IMR-90 (cell line): ENCODE measurements around the gene CLEC4A. TPM values are rescaled to one million over a fixed set of nuclear protein-coding genes. Genes with fewer than 3 reads are reported as not detected.

ENCODE experiments used
- ATAC-seq: fragments of 200-7000 bp; cut with Tn5 transposase; 2 replicates; pipeline ENCODE4 v1.9.1; 2020; ENCODE audit warnings: low read depth, mild to moderate bottlenecking, moderate library complexity
- BruUV-seq: library from RNA; stranded (reverse); fragments of 400-500 nt; replicated peaks from 2 replicates; lab custom pipeline; 2021; lab: Mats Ljungman, UMichigan
- CTCF ChIA-PET: fragments of 300-600 bp; formaldehyde crosslinking; extraction: SDS; loops from one replicate; lab custom pipeline; 2021; ENCODE audit warnings: antibody characterized with exemption; lab: Yijun Ruan, JAX
- POLR2A ChIA-PET: fragments of 300-600 bp; sonication (Branson Sonifier 250); formaldehyde crosslinking; loops from one replicate; lab custom pipeline; 2022; ENCODE audit warnings: antibody characterized with exemption; ENCODE audit not compliant: unreplicated experiment; lab: Charles Lee
- DNase-seq: peaks from one replicate; pipeline ENCODE4 v3.0.0; 2013
- H2AFZ ChIP-seq: replicated peaks from 2 replicates; pipeline ENCODE3; 2013; ENCODE audit warnings: low read length, mild to moderate bottlenecking; ENCODE audit not compliant: poor library complexity
- H2AK5ac ChIP-seq: 2 replicates; pipeline ENCODE4 v1.6.1; 2013; ENCODE audit warnings: low read depth, low read length, inconsistent platforms
- H2AK9ac ChIP-seq: replicated peaks from 2 replicates; pipeline ENCODE3; 2013; ENCODE audit warnings: mild to moderate bottlenecking, low read depth, low read length, moderate library complexity; ENCODE audit not compliant: poor library complexity
- H2BK120ac ChIP-seq: 2 replicates; pipeline ENCODE4 v1.6.1; 2013; ENCODE audit warnings: low read depth, low read length, inconsistent platforms
- H2BK15ac ChIP-seq: 3 replicates; pipeline ENCODE4 v1.6.1; 2013; ENCODE audit warnings: low read depth, low read length, inconsistent platforms
- H2BK20ac ChIP-seq: 2 replicates; pipeline ENCODE4 v1.6.1; 2013; ENCODE audit warnings: low read depth, mild to moderate bottlenecking, inconsistent platforms, low read length, moderate library complexity
- H2BK5ac ChIP-seq: 2 replicates; pipeline ENCODE4 v1.6.1; 2013; ENCODE audit warnings: mild to moderate bottlenecking, low read depth, low read length, inconsistent platforms; ENCODE audit not compliant: poor library complexity, severe bottlenecking
- H3K14ac ChIP-seq: replicated peaks from 2 replicates; pipeline ENCODE4 v1.6.1; 2013; ENCODE audit warnings: low read depth, low read length, inconsistent platforms
- H3K18ac ChIP-seq: 2 replicates; pipeline ENCODE4 v1.6.1; 2013; ENCODE audit warnings: low read depth, low read length, control low read depth
- H3K23ac ChIP-seq: 2 replicates; pipeline ENCODE4 v1.6.1; 2013; ENCODE audit warnings: low read depth, low read length, inconsistent platforms
- H3K27ac ChIP-seq: 2 replicates; pipeline ENCODE4 v1.5.1; 2013; ENCODE audit warnings: mild to moderate bottlenecking, control low read depth, low read length; ENCODE audit not compliant: insufficient read depth
- H3K27me3 ChIP-seq: 2 replicates; pipeline ENCODE4 v1.6.1; 2013; ENCODE audit warnings: low read length; ENCODE audit not compliant: control insufficient read depth, insufficient read depth
- H3K36me3 ChIP-seq: 2 replicates; pipeline ENCODE4 v1.6.1; 2013; ENCODE audit warnings: low read length, mixed read lengths; ENCODE audit not compliant: control insufficient read depth, insufficient read depth
- H3K4ac ChIP-seq: 2 replicates; pipeline ENCODE4 v1.6.1; 2013; ENCODE audit warnings: low read depth, low read length, inconsistent platforms
- H3K4me1 ChIP-seq: 2 replicates; pipeline ENCODE4 v1.6.1; 2013; ENCODE audit warnings: low read length, mixed read lengths; ENCODE audit not compliant: control insufficient read depth, insufficient read depth
- H3K4me2 ChIP-seq: 2 replicates; pipeline ENCODE4 v1.6.1; 2013; ENCODE audit warnings: low read depth, mild to moderate bottlenecking, control low read depth, low read length, moderate library complexity
- H3K4me3 ChIP-seq: 2 replicates; pipeline ENCODE4 v1.5.1; 2013; ENCODE audit warnings: low read depth, mild to moderate bottlenecking, control low read depth, low read length, moderate library complexity; ENCODE audit not compliant: insufficient read depth
- H3K56ac ChIP-seq: 2 replicates; pipeline ENCODE4 v1.6.1; 2013; ENCODE audit warnings: low read length, inconsistent platforms; ENCODE audit not compliant: insufficient read depth; ENCODE audit errors: extremely low read depth
- H3K79me1 ChIP-seq, 2 experiments: 2 replicates each; pipeline ENCODE4 v1.6.1; 2013; ENCODE audit warnings: low read length in 2 of 2, inconsistent platforms in 1 of 2, low read depth in 1 of 2
- H3K9ac ChIP-seq: 2 replicates; pipeline ENCODE4 v1.6.1; 2013; ENCODE audit warnings: low read depth, low read length, control low read depth
- H3K9me1 ChIP-seq: 2 replicates; pipeline ENCODE4 v1.6.1; 2013; ENCODE audit warnings: low read length, inconsistent platforms; ENCODE audit not compliant: insufficient read depth
- H3K9me3 ChIP-seq: 2 replicates; pipeline ENCODE4 v1.6.1; 2013; ENCODE audit warnings: low read length; ENCODE audit not compliant: control insufficient read depth, insufficient read depth
- H4K20me1 ChIP-seq: 2 replicates; pipeline ENCODE4 v1.6.1; 2013; ENCODE audit warnings: low read length, inconsistent platforms; ENCODE audit not compliant: insufficient read depth
- H4K5ac ChIP-seq: 2 replicates; pipeline ENCODE4 v1.6.1; 2013; ENCODE audit warnings: mild to moderate bottlenecking, low read depth, low read length, control low read depth
- H4K8ac ChIP-seq, 2 experiments: 2 replicates each; pipeline ENCODE4 v1.6.1; 2013; ENCODE audit warnings: low read depth in 2 of 2, low read length in 2 of 2, control low read depth in 1 of 2, inconsistent platforms in 1 of 2
- H4K91ac ChIP-seq: 2 replicates; pipeline ENCODE4 v1.6.1; 2013; ENCODE audit warnings: low read depth, low read length, inconsistent platforms; ENCODE audit not compliant: insufficient read depth
- BHLHE40 ChIP-seq: fragments of 150-350 bp; IDR thresholded peaks from 2 replicates; pipeline ENCODE4 v1.6.1; 2016; ENCODE audit warnings: mild to moderate bottlenecking, low read depth, low read length
- WGBS, 2 experiments: methylation state at CpG; one replicate each; pipeline versions ENCODE4 v1.1.5 to v1.1.7; 2013; ENCODE audit warnings: missing lambda C conversion rate in 2 of 2; ENCODE audit not compliant: insufficient read length in 1 of 2; ENCODE audit errors: extremely low coverage in 2 of 2; 5-methylcytosine and 5-hydroxymethylcytosine counted together
- dilution Hi-C: fragments of 300-500 bp; cut with HindIII; formaldehyde crosslinking; loops from one replicate; pipeline ENCODE4 v1.14.3; 2018; ENCODE audit warnings: low sequenced_read_pairs; ENCODE audit not compliant: unreplicated experiment
- in situ Hi-C: fragments of 300-500 bp; cut with MboI; formaldehyde crosslinking; loops from 3 replicates; pipeline ENCODE4 v1.14.3; 2019; ENCODE audit warnings: low sequenced_read_pairs, inconsistent platforms, mixed read lengths
- intact Hi-C: fragments of 100-400 bp; cut with micrococcal nuclease; formaldehyde crosslinking; loops from 2 replicates; pipeline ENCODE4 v1.10.0; 2022
- polyA plus RNA-seq, 3 experiments: library from polyadenylated mRNA; depleted of rRNA; stranded (reverse); fragments of >200 nt; gene quantifications; 2 replicates each; pipeline ENCODE4 v1.2.3, GENCODE V29; 2012; ENCODE audit warnings: low replicate concordance in 1 of 3
- total RNA-seq: library from RNA; depleted of rRNA; stranded (reverse); fragments of >200 nt; gene quantifications from 2 replicates; pipeline ENCODE4 v1.2.3, GENCODE V29; 2012

The CLEC4A gene
- total and polyA plus RNA-seq, 2 of the 4 experiments (the other 2 are of a cell fraction) = 0.29 TPM; not detected in 1

- Histone ChIP-seq H3K9me3 (no peaks in the 10 kb centered on the region), H4K5ac (peak overlapping the region; percentile 1; the same call in 1 of the 2 replicates), H3K4me2 (peak overlapping the region; percentile 30), H2AFZ (peak overlapping the region; percentile 92), H3K9me1 (0 out of 2 replicates have a peak, but pooled peaks cover 5% of the 10 kb centered on the region), H2BK20ac (peak overlapping the region; percentile 0), H2BK5ac (peak overlapping the region; percentile 1), H3K4me1 (peaks cover 3% of the 10 kb centered on the region), H3K9ac (peak overlapping the region; percentile 33), H3K27ac (peak overlapping the region; percentile 44), H3K4ac (peak overlapping the region; percentile 34), H2AK9ac (no peak overlapping the region), H3K18ac (peak overlapping the region; percentile 4; the same call in 1 of the 2 replicates), H3K27me3 (no peaks in the 10 kb centered on the region), H3K23ac (peak overlapping the region; percentile 73; the same call in 1 of the 2 replicates), H3K36me3 (no peaks in the 10 kb centered on the region), H3K56ac (no peak overlapping the region), H4K91ac (peak overlapping the region; percentile 57), H2AK5ac (0 out of 2 replicates have a peak overlapping the region, but pooled peaks have one; percentile 30), H3K4me3 (no peak overlapping the region; the same call in 1 of the 2 replicates), H3K79me1 (no peaks in the 10 kb centered on the region), H4K20me1 (no peaks in the 10 kb centered on the region), H2BK120ac (peak overlapping the region; percentile 50), H4K8ac (peak overlapping the region; percentile 51 to 63; a peak in 3 of 4 replicates), H2BK15ac (peak overlapping the region; percentile 18; the same call in 1 of the 3 replicates), H3K14ac (peak overlapping the region; percentile 61)
- no peak for DNase-seq
- intact Hi-C loops = no loop called here
- TF ChIP-seq BHLHE40 = no peak
- dilution Hi-C loops = no loop called here
- ChIA-PET POLR2A (no interaction called here), CTCF (no interaction called here)
- no CpG with 5 or more reads among the region's 4 CpGs for WGBS, 2 experiments
- BruUV-seq = no TSS peak
- peak; percentile 63 for ATAC-seq
- in situ Hi-C loops = no loop called here
These were observed 23.0 kb downstream of the CLEC4A start for GRCh38 chr12:8146442-8146771.
